ENCODE data around the gene RNF146.
A peak's percentile ranks its signal among the peaks of the same experiment; 100 is the strongest.

RNF146 gene

DNA sequence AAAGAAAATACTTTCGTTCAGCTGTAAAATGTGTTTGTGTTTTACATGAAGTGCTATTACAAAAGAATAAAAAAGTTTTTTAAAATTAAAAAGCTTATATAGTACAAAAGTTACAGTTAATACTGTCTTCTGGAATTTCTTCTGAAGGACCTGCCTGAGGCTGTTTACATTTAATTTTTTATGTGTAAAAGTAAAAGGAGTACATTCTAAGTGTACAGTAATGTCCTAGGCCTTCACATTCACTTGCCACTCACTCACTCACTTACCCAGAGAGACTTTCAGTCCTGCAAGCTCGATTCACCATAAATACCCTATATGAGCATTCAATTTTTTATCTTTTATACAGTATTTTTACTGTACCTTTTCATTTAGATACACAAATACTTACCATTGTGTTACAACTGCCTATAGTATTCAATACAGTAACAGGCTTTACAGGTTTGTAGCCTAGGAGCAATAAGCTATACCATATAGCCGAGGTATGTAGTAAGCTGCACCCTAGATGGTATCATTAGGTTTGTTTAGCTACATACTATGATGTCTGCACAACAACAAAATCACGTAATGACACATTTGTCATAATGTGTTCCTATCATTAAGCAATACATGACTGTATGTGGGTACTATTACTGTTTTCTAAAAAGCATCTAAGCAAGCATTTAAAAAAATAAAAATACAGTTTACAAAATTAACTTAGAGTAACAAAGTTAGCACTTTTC is 33.0 kb downstream of the RNF146 start:
- TF ChIP-seq CTCF (conservative IDR thresholded peaks at IDR 0.05; ENCODE audit: low read length), result no peak
- no peak overlapping the region for H3K4me3 ChIP-seq (ENCODE audit: low read length)
- peak; percentile 30 for DNase-seq (ENCODE audit: low read depth)

- 0 out of 2 replicates have a peak, but pooled peaks have one; percentile 7 for TF ChIP-seq CTCF (conservative IDR thresholded peaks at IDR 0.05; ENCODE audit: low read length)
- H3K4me3 ChIP-seq (ENCODE audit: low read length), result no peak overlapping the region
- DNase-seq (ENCODE audit: low read depth), result peak; percentile 92
Measured at GRCh38 chr6:127300411-127300810, 33.7 kb downstream of the RNF146 start.

GRCh38 chr6:127301199-127301700 is 34.6 kb downstream of the RNF146 start:
- H3K4me3 ChIP-seq (ENCODE audit: low read length), result no peak overlapping the region
- peak; percentile 25 for DNase-seq (ENCODE audit: low read depth)
- TF ChIP-seq CTCF (conservative IDR thresholded peaks at IDR 0.05; ENCODE audit: low read length), result no peak

- TF ChIP-seq CTCF (conservative IDR thresholded peaks at IDR 0.05; ENCODE audit: low read length), result peak; percentile 81
- H3K4me3 ChIP-seq (ENCODE audit: low read length), result no peak overlapping the region
- peak; percentile 49 for DNase-seq (ENCODE audit: low read depth)
Measured at GRCh38 chr6:127302728-127303660, 36.3 kb downstream of the RNF146 start.

DNA sequence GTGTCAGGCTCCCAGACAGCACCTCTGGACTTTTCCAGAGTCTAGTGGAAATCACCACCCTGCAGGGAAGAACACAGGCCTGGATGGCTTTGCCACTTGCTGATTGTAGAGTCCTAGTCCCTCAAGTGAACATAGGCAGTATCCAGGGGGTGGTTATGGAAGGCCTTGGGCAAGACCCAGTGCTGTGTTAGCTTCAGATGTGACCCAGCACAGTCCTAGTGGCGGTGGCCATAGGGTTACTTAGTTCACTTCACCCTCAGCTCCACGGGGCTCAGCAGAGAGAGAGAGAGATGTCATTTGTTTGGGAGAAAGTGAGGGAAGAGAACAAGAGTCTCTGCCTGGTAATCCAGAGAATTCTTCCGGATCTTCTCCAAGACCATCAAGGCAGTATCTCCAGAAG is 37.3 kb downstream of the RNF146 start:
- DNase-seq (ENCODE audit: low read depth), result no peak
- H3K4me3 ChIP-seq (ENCODE audit: low read length), result no peak overlapping the region
- TF ChIP-seq CTCF (conservative IDR thresholded peaks at IDR 0.05; ENCODE audit: low read length), result no peak

GRCh38 chr6:127305741-127306140 is 39.1 kb downstream of the RNF146 start:
- no peak for DNase-seq (ENCODE audit: low read depth)
- TF ChIP-seq CTCF (conservative IDR thresholded peaks at IDR 0.05; ENCODE audit: low read length), result no peak

More at GRCh38 chr6:127305741-127306140, 39.1 kb downstream of the RNF146 start:
- H3K4me3 ChIP-seq (ENCODE audit: low read length), result no peak overlapping the region

Data from AG10803 (cell line).